Measurements from ENCODE around the gene SPIN1. TPM values are rescaled to one million over a fixed set of nuclear protein-coding genes. Genes with fewer than 3 reads are reported as not detected.

Gene SPIN1
- total and polyA plus RNA-seq, 2 experiments from 2014 or later: 49.0 to 158 TPM

DNA sequence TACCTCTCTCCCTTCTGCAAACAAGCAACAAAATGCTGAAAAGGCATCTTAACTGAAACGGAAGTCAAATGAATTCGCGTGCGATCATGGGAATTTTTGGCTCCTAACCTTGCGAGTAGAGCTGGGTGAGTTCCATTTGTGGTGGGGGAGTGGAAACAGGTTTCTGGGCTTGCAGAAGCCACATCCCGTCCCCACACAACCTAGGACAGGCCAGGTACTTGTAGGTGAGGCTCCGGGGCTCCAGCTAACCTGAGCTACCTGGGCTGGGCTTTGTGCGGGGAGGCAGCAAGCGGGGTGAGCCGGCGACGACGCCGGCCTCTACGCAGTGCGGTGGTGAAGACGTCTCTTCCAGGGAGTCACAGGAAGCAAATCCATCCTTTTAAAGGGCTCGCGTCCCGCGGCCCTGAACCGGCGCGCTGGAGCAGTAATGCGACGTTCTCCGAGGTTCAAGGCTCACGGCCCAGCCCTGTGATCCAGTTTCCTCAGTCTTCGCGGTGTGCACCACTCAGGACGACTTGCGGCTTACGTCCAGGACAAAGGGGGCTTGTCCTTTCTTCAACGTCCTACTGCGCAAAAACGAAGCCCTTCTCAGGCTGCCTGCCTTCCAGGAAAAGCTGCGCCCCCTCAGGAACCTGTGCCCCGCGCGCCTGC, 567 bp upstream of the SPIN1 start (continued):
- TF ChIP-seq CTCF (conservative IDR thresholded peaks at IDR 0.05; ENCODE audit: low read depth in 2 of 2) (peak in 1 of 2 experiments; percentile 7; a peak in 1 of 4 replicates), STAT1 (IDR thresholded peaks at IDR 0.05; ENCODE audit: unreplicated experiment) (no peak), REST (IDR thresholded peaks at IDR 0.05; ENCODE audit: unreplicated experiment) (peak; percentile 3), EZH2 (IDR thresholded peaks at IDR 0.05; ENCODE audit: low read depth, unreplicated experiment) (no peak), JUNB (IDR thresholded peaks at IDR 0.05; ENCODE audit: unreplicated experiment) (no peak)
- TF ChIP-seq, protein P1, sequence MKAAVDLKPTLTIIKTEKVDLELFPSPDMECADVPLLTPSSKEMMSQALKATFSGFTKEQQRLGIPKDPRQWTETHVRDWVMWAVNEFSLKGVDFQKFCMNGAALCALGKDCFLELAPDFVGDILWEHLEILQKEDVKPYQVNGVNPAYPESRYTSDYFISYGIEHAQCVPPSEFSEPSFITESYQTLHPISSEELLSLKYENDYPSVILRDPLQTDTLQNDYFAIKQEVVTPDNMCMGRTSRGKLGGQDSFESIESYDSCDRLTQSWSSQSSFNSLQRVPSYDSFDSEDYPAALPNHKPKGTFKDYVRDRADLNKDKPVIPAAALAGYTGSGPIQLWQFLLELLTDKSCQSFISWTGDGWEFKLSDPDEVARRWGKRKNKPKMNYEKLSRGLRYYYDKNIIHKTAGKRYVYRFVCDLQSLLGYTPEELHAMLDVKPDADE (IDR thresholded peaks at IDR 0.05): peak; percentile 24; the same call in 1 of the 2 replicates

GRCh38 chr9:88388886-88389605, 802 bp downstream of the SPIN1 start:
- Mint-ChIP-seq H3K27me3 (ENCODE audit: insufficient read depth, low read depth, poor library complexity) (peaks cover 18% of the 10 kb centered on the region), H3K4me3 (peak overlapping the region; percentile 93), H3K27ac (peak overlapping the region; percentile 94), H3K4me1 (peaks cover 42% of the 10 kb centered on the region), H3K9me3 (peaks cover 6% of the 10 kb centered on the region; the same call in 1 of the 3 replicates), H3K36me3 (ENCODE audit: low read depth) (peaks cover 31% of the 10 kb centered on the region)
- H3K4me2 ChIP-seq: peak overlapping the region; percentile 71
- no peak for TF ChIP-seq REST (IDR thresholded peaks at IDR 0.05; ENCODE audit: unreplicated experiment)
- TF ChIP-seq, protein P1 (IDR thresholded peaks at IDR 0.05): no peak
- no peak for TF ChIP-seq ZNF114 (CRISPR knock-in tag; IDR thresholded peaks at IDR 0.05)
- DNase-seq (ENCODE audit: low spot score) (peak; percentile 82), ATAC-seq (peak; percentile 58)
- 0 out of 2 replicates have a peak, but pooled peaks cover 6% of the 10 kb centered on the region for H3K36me3 ChIP-seq (ENCODE audit: insufficient read depth)
- H3K27ac ChIP-seq (ENCODE audit: low read depth): peak overlapping the region; percentile 78
- peaks cover 40% of the 10 kb centered on the region for H3K4me1 ChIP-seq (ENCODE audit: insufficient read depth)
- H3F3A ChIP-seq (replicated peaks; ENCODE audit: low read depth): peaks cover 7% of the 10 kb centered on the region
- H3K79me2 ChIP-seq (replicated peaks; ENCODE audit: insufficient read depth): peaks cover 77% of the 10 kb centered on the region
- H3K9me2 ChIP-seq (ENCODE audit: insufficient read depth): no peaks in the 10 kb centered on the region
- peak overlapping the region; percentile 79 for H3K4me3 ChIP-seq
- H2AFZ ChIP-seq: no peak overlapping the region
- no peaks in the 10 kb centered on the region for H3K27me3 ChIP-seq (ENCODE audit: insufficient read depth)
- H4K20me1 ChIP-seq (replicated peaks; ENCODE audit: insufficient read depth): peaks cover 41% of the 10 kb centered on the region
